ENCODE data around the gene DNASE2.
"Not testable (repeated sequence)": the region's sequence is repeated elsewhere in the genome, so short reads cannot be mapped to it uniquely, and the experiment has no call there.

Gene DNASE2

DNA sequence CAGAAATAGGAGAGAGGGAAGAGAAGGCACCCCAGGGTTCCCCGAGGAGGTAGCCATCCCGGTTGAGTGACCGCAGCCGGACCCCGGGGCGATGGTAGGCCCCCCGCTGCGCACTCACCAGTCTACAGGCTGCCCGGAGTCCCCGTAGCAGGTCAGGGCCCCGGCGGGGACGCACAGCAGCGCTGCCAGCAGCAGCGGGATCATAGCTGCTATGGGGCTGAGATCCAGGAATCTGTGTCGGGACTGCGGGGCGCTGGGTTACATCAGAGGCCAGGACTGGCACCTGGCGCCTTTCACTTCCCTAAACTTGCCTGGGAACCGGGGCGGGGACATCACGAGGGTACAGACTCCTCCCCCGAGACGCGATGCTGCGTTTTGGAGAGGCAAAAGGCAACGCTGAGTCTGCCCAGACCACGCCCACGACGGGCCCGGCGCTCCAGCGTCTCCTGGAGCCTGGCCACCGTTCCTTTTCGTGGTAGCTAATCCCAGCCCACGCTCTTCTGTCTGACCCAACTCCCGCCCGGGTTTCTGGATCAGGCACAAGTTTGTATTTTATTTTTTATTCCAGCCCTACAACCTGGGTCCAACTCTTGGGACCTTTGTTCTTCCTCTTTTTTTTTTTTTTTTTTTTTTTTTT lies at the start of gene DNASE2:
TSS of gene DNASE2 (minus strand) at position 278 of the 637 bp plus-strand sequence. CDS start at position 204, 74 bp downstream.
- Mint-ChIP-seq H3K27me3 (peaks cover 9% of the 10 kb centered on the region), H3K4me1 (peaks cover 42% of the 10 kb centered on the region), H3K36me3 (peaks cover 14% of the 10 kb centered on the region)

DNA sequence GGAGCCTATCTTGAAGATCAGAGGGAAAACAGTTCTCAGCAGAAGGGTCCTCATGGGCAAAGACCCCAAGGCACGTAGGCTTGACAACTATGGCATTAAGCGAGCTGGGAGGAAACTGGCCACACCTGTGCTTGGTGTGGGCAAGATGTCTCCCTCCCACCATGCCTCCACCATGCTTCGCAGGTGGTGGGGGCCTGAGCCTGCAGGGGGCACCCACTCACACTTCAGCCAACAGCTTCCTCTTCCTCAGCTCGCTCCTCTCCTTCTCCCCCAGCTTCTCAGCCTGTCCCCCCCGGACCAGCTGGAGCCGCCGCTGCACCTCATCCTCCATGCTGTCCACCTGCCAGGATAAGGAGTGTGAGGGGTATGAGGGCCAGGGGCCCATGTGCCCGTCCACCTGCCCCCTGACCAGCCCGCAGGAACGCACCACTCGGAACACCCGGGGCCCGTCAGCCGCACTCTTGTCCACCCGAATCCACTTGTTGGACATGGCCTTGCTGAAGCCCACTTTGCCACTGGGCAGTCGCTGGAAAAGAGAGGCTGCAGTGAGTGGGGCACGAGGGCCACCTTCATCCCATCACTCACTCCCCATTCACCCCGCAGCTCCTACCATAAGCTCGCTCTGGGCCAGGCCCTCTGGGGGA lies 48.9 kb upstream of the DNASE2 start:
- CTCF ChIA-PET: interaction anchor here (0.6 to 1.8 kb wide), 2 partner anchors 33 to 164 kb away, joined by 3 to 4 read pairs; no protein-coding TSS in a partner anchor
- no peak overlapping the region for H3K4me3 Mint-ChIP-seq
- H3K9me3 Mint-ChIP-seq: no peaks in the 10 kb centered on the region
- DNase-seq: no peak
- peaks cover 27% of the 10 kb centered on the region for H3K4me1 Mint-ChIP-seq
- H3K27me3 Mint-ChIP-seq: no peaks in the 10 kb centered on the region
- H3K36me3 Mint-ChIP-seq: peaks cover 49% of the 10 kb centered on the region
- H3K27ac Mint-ChIP-seq: no peak overlapping the region

More for the DNA sequence above, at the start of gene DNASE2:
- peak; percentile 97 for DNase-seq
- peak within 1 kb of the TSS; percentile 90 for H3K4me3 Mint-ChIP-seq
- H3K27ac Mint-ChIP-seq: peak within 1 kb of the TSS; percentile 90
- H3K9me3 Mint-ChIP-seq: peaks cover 12% of the 10 kb centered on the region
- CTCF ChIA-PET: interaction anchor here (0.6 to 9.4 kb wide), 7 partner anchors 9 to 115 kb away, joined by 3 to 87 read pairs (median 3); partner anchors contain the start of gene GCDH

DNA sequence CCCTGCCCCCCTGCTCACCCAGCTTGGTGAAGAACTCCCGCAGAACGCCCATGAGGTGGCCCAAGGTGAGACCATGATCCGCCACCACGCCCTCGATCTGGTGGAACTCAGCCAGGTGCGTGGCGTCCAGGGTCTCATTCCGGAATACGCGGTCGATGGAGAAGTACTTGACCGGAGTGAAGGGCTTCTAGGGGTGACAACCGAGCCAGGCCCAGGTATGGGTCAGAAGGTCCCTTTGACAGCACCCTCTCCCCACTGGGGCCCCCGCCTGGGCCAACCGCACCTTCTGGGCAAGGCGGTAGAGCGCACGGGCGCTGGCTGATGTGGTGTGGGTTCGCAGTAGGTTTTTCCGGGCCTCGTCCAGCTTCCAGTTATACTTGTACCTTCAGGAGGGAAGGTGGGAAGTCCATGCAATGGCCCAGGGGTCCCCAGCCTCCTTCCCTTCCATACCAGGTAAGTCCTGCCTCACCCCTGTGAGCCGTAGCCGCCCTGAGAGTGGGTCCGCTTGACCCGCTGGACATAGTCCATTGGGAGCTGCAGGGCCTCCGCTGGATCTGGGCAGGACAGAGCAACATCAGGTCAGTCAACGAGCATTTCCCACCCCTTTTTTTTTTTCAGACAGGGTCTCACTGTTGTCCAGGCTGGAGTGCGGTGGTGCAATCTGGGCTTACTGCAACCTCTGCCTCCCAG lies 43.5 kb upstream of the DNASE2 start:
- no peaks in the 10 kb centered on the region for H3K27me3 Mint-ChIP-seq
- peaks cover 5% of the 10 kb centered on the region for H3K4me1 Mint-ChIP-seq
- no peaks in the 10 kb centered on the region for H3K9me3 Mint-ChIP-seq
- CTCF ChIA-PET: interaction anchor here (1.6 kb wide), 1 partner anchor 40 kb away, joined by 4 read pairs; no protein-coding TSS in a partner anchor
- DNase-seq: no peak
- H3K4me3 Mint-ChIP-seq: no peak overlapping the region
- no peak overlapping the region for H3K27ac Mint-ChIP-seq
- peaks cover 57% of the 10 kb centered on the region for H3K36me3 Mint-ChIP-seq

DNA sequence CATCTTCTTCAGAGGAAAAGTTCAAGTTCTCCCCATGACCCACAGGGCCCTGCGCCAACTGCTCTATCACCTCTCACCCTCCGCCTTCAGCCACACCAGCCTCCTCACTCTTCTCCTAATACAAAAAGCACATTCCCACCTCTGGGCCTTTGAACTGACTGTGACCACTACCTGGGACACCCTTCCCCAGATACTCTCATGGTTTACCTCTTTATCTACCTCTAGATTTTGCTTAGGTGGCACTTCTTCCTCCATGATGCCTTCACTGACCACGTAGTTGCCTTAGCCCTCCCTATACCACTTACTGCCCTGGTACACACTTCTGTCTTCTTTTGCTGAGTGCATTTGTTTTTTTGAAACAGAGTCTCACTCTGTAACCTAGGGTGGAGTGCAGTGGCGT lies 41.7 kb upstream of the DNASE2 start:
- CTCF ChIA-PET: no interaction called here
- Mint-ChIP-seq H3K27me3 (peaks cover 6% of the 10 kb centered on the region), H3K27ac (no peak overlapping the region), H3K4me3 (no peak overlapping the region), H3K9me3 (peaks cover 4% of the 10 kb centered on the region), H3K4me1 (peaks cover 16% of the 10 kb centered on the region), H3K36me3 (peaks cover 46% of the 10 kb centered on the region)
- no peak for DNase-seq

DNA sequence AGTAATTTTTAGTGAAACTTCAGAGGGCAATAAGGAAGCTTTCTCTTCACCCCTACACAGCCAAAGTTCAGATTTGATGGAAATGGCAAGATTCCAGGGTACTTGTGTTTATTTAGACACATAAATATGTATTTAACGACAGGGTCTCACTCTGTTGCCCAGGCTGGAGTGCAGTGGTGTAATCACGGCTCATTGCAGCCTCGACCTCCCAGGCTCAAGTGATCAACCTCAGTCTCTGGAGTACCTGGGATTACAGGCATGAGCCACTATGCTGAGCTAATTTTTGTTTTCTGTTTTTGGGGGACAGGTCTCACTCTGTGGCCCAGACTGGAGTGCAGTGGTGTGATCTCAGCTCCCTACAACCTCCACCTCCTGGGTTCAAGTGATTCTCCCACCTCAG lies 39.8 kb upstream of the DNASE2 start:
- Mint-ChIP-seq H3K36me3 (peaks cover 35% of the 10 kb centered on the region), H3K27ac (peak overlapping the region; percentile 69), H3K4me1 (peaks cover 20% of the 10 kb centered on the region), H3K4me3 (no peak overlapping the region), H3K9me3 (peaks cover 4% of the 10 kb centered on the region), H3K27me3 (peaks cover 6% of the 10 kb centered on the region)
- no peak for DNase-seq
- CTCF ChIA-PET: interaction anchor here (0.7 to 1.3 kb wide), 2 partner anchors 36 to 44 kb away, joined by 3 to 4 read pairs; no protein-coding TSS in a partner anchor

- Mint-ChIP-seq H3K9me3 (peaks cover 4% of the 10 kb centered on the region), H3K27ac (peak overlapping the region; percentile 92), H3K27me3 (peaks cover 6% of the 10 kb centered on the region), H3K4me3 (peak overlapping the region; percentile 76), H3K36me3 (peaks cover 16% of the 10 kb centered on the region), H3K4me1 (peaks cover 43% of the 10 kb centered on the region)
- CTCF ChIA-PET: no interaction called here
- DNase-seq: no peak
Measured at GRCh38 chr19:12918253-12918652, 37.0 kb upstream of the DNASE2 start.

GRCh38 chr19:12915860-12916259 lies 34.6 kb upstream of the DNASE2 start:
- Mint-ChIP-seq H3K27ac (peak overlapping the region; percentile 75), H3K4me1 (peaks cover 46% of the 10 kb centered on the region)
- not testable (repeated sequence) for DNase-seq, H3K4me3 Mint-ChIP-seq, H3K27me3 Mint-ChIP-seq, H3K36me3 Mint-ChIP-seq, H3K9me3 Mint-ChIP-seq
- CTCF ChIA-PET: interaction anchor here (2.3 kb wide), 1 partner anchor 30 kb away, joined by 9 read pairs; no protein-coding TSS in a partner anchor

DNA sequence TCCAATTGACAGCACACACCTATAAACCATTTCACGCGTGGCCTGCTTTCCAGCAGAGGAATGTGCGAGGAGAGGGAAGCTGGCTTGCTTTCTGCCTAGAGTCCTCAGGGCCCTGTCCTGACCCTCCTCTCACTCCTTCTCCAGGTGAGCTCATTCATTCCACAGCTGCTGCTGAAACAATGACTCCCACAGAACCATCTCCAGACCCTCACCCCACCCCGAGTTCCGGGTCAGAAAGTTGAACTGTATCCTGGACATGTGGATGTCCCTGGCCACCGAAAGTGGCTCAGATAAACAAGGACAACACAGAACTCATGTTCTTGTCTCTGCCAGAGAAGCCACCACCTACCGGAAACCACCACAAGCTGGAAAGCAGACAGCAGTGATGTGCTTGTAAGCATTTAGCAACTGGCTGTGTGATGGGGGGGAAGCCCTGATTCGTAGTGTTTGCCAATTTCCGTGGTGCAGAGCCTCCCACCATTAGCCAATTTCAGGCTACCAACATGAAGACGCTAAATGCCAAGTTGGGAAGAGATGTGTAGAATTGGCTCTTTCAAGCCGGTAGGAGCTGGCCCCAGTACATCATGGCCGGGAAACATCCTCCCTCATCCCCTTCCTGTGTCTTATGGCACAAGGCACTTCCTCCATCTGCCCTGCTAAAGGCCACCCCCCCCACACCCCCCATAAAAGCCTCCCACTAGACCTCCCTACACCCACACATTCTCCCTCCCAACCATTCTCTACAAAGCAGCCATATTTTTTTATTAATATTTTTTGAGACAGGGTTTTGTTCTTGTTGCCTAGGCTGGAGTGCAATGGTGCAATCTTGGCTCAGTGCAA lies 32.8 kb upstream of the DNASE2 start:
- DNase-seq: peak; percentile 79
- Mint-ChIP-seq H3K4me1 (peaks cover 37% of the 10 kb centered on the region), H3K27me3 (peaks cover 3% of the 10 kb centered on the region), H3K27ac (peak overlapping the region; percentile 99), H3K4me3 (peak overlapping the region; percentile 59), H3K9me3 (peaks cover 3% of the 10 kb centered on the region), H3K36me3 (peaks cover 3% of the 10 kb centered on the region)
- CTCF ChIA-PET: interaction anchor here (0.8 to 1.9 kb wide), 5 partner anchors 19 to 154 kb away, joined by 3 to 7 read pairs (median 6); partner anchors contain the start of gene FARSA

DNA sequence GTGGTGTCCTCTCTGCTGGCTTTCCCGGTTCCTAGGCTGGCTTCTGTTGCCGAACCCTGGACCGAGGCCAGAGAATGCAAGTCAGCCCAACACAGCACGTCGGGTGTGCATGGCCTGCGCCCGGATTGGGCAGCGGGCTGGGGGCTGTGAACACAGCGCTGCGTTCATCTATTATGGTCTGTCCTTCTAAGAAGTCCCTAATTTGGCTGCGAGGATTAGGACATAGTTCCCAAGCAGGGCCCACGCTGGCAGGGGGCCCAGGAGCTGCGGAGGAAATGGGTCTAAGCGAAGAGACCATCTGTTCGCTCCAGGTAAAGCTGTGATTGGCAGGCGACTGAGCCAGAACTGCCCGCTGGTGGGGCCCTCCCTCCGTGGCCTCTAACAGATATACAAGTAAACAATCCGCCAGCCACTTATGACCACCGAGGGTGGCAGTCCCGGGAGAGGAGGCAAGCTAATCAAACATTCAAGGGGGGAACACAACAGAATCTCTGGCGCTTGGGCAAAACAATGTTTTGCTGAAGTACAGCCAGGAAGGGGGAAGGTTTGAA lies 31.8 kb upstream of the DNASE2 start:
- Mint-ChIP-seq H3K27me3 (no peaks in the 10 kb centered on the region), H3K9me3 (no peaks in the 10 kb centered on the region), H3K4me1 (peaks cover 30% of the 10 kb centered on the region), H3K4me3 (no peak overlapping the region), H3K36me3 (no peaks in the 10 kb centered on the region), H3K27ac (peak overlapping the region; percentile 99)
- DNase-seq: no peak
- CTCF ChIA-PET: interaction anchor here (1.3 to 1.9 kb wide), 3 partner anchors 28 to 153 kb away, joined by 3 to 7 read pairs (median 7); no protein-coding TSS in a partner anchor

- Mint-ChIP-seq H3K36me3 (no peaks in the 10 kb centered on the region), H3K4me1 (peaks cover 30% of the 10 kb centered on the region), H3K27ac (peak overlapping the region; percentile 99), H3K9me3 (no peaks in the 10 kb centered on the region), H3K4me3 (no peak overlapping the region), H3K27me3 (no peaks in the 10 kb centered on the region)
- CTCF ChIA-PET: no interaction called here
- DNase-seq: no peak
Measured at GRCh38 chr19:12912571-12912970, 31.3 kb upstream of the DNASE2 start.

DNA sequence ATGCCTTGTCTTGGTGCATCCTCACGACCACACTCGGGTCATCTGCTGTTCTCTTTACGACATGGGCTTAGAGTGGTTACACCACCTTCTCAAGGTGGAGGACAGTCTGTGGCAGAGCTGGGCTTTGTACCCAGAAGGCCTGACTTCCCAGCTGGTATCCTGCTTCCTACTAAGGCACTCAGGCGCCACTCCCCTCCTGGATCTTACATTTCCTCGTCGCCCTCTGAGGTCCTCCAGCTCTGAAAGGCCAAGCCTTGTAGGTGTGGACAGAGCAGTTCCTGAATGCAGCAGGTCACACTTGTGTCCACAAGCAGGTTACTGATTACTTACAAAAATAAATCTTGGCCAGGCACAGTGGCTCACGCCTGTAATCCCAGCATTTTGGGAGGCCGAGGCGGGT lies 25.9 kb upstream of the DNASE2 start:
- DNase-seq: no peak
- Mint-ChIP-seq H3K27ac (no peak overlapping the region), H3K4me3 (no peak overlapping the region), H3K4me1 (no peaks in the 10 kb centered on the region), H3K9me3 (no peaks in the 10 kb centered on the region), H3K36me3 (no peaks in the 10 kb centered on the region), H3K27me3 (no peaks in the 10 kb centered on the region)
- CTCF ChIA-PET: interaction anchor here (0.7 to 1.3 kb wide), 2 partner anchors 8 to 58 kb away, joined by 3 read pairs; no protein-coding TSS in a partner anchor

DNA sequence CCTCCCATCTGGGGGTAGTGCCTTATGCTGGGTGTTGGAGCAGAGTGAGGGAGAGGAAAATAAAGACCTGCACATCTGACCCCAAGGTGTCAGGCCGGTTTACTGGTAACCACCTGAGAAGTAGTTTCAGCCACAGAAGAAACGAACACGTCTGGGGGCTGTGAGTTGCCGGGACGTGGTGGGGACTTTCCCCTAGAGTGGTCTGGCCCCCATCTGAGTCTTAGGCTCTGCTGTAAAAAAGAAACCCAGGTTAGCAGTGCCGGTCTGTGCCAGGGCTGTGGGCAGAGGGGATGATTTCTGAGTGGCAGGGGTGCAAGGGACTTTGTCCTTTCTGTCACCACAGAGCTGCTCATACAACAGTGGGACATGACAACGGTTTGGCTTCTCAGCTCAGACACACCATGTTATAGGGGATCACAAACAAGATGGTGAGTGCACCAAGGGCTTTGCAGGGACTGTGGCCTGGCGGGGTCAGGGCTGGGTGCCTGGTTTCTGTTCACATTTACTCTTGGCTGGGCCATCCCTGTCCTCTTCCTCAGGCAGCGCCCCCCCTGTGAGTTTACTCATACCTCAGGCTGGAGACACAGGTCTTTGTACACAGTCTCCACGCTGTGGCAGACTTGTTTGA lies 18.8 kb upstream of the DNASE2 start:
- Mint-ChIP-seq H3K27me3 (no peaks in the 10 kb centered on the region), H3K36me3 (peaks cover 13% of the 10 kb centered on the region), H3K4me1 (no peaks in the 10 kb centered on the region), H3K4me3 (no peak overlapping the region), H3K27ac (peak overlapping the region; percentile 42), H3K9me3 (no peaks in the 10 kb centered on the region)
- CTCF ChIA-PET: interaction anchor here (1.4 kb wide), 1 partner anchor 27 kb away, joined by 3 read pairs; no protein-coding TSS in a partner anchor
- DNase-seq: no peak

- DNase-seq: no peak
- no peaks in the 10 kb centered on the region for H3K9me3 Mint-ChIP-seq
- H3K4me1 Mint-ChIP-seq: peaks cover 14% of the 10 kb centered on the region
- H3K27ac Mint-ChIP-seq: no peak overlapping the region
- H3K27me3 Mint-ChIP-seq: no peaks in the 10 kb centered on the region
- CTCF ChIA-PET: no interaction called here
- peaks cover 28% of the 10 kb centered on the region for H3K36me3 Mint-ChIP-seq
- no peak overlapping the region for H3K4me3 Mint-ChIP-seq
Measured at GRCh38 chr19:12896460-12896859, 15.2 kb upstream of the DNASE2 start.
